GM19025 (cell line): Measurements from ENCODE around the gene GSTM3.

ENCODE experiments used
- ATAC-seq: cut with Tn5 transposase; IDR thresholded peaks from one replicate; pipeline ENCODE4 v1.9.1; 2021; ENCODE audit warnings: mild to moderate bottlenecking, low read depth, moderate library complexity; ENCODE audit not compliant: unreplicated experiment

GSTM3 gene

GRCh38 chr1:109740615-109741373, at the start of gene GSTM3:
TSS of gene GSTM3 (minus strand) at chr1:109741038. CDS start at chr1:109740287, 751 bp downstream.
- peak; percentile 13 for ATAC-seq

DNA sequence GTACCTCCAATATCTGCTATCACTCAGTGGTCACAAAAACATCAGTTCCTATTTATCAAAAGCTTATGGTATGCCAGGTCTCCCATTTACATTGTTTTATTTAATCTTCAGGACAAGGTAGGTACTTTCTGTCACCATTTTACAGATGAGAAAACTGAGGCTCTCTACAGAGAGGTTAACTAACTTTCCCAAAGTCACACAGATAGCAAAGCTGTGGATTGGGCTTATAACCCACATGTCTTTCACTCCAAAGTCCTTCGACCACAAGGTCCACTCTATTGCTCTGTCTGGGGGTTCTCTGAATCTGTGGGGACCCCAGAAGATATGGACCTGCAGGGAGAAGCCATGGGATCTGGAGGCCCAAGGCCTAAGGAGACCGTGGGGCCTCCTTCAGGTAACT, 49.5 kb upstream of the GSTM3 start:
- no peak for ATAC-seq

GRCh38 chr1:109789551-109790180, 48.8 kb upstream of the GSTM3 start:
- no peak for ATAC-seq

- no peak for ATAC-seq
These were observed 48.1 kb upstream of the GSTM3 start for GRCh38 chr1:109788695-109789521.

GRCh38 chr1:109787845-109788601, 47.2 kb upstream of the GSTM3 start:
- no peak for ATAC-seq

GRCh38 chr1:109787211-109787844, 46.5 kb upstream of the GSTM3 start:
- ATAC-seq: no peak

DNA sequence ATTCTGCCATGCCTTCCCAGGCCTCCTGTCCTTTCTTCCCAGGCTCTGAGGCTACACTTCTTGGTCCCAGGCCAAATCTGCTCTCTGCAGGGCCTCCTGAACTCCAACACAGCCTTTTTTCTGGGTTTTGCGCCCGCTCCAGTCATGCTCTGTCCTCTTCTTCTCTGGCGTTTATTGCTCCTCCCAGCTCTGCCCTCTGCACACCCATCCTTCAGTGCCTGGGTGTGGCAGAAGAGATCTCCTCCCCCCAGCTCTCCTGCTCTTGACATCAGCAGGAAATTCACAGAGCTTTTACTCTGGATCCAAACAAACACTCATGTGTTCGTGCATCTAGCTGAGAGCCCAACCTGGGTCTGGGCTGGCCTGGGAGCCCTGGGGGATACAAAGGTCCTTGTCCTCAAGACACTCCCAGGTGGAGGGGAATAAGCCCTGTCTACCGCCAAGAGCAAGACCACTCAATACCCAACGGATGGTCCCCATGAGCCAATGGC, 45.7 kb upstream of the GSTM3 start:
- ATAC-seq: no peak

DNA sequence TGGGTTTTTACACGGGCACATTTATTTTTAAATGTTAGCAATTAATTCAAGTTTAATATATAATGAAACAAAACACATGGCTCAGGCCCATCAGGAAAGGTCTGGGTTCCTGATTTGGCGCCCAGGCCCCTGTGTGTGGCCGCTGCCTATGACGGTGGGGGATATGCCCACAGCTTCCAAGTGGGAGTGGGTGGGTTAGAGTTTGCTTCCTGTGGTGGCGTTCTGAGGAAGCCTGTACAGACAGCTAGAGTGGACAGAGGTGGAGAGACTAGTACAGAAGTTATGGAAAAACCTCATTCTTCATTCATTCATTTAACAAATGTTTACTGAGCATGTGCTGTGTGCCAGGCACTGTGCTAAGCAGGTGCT, 45.3 kb upstream of the GSTM3 start:
- ATAC-seq: no peak

DNA sequence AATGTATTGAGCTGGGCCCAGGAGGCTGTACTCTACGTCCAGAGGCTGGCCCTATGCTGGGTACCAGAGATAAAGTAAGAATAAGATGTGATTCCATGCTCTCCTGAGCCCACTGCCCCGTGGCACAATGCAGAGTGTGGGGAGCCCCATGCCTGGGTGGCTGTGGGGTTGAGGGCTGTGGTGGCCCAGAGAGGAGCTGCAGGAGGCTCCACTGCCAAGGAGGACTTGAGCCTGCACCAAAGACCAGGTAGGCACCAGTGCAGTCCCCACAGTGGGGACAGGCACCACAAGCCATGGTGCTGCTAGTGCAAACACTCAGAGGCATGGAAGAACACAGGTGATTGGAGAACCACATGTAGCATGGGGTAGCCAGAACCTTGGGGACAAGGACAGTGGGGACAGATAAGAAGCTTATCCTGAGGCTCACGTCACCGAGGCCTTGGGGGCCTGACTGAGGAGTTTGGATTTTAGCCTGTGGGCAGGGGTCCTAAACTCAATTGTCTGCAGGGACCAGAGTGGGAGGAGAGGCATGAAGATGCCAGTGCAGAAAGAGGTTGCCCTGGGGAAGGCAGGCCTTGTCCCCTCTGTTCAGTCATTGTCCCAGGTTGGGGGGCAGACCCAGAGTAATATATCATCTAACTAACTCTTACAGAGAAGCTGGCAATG, 44.7 kb upstream of the GSTM3 start:
- no peak for ATAC-seq

DNA sequence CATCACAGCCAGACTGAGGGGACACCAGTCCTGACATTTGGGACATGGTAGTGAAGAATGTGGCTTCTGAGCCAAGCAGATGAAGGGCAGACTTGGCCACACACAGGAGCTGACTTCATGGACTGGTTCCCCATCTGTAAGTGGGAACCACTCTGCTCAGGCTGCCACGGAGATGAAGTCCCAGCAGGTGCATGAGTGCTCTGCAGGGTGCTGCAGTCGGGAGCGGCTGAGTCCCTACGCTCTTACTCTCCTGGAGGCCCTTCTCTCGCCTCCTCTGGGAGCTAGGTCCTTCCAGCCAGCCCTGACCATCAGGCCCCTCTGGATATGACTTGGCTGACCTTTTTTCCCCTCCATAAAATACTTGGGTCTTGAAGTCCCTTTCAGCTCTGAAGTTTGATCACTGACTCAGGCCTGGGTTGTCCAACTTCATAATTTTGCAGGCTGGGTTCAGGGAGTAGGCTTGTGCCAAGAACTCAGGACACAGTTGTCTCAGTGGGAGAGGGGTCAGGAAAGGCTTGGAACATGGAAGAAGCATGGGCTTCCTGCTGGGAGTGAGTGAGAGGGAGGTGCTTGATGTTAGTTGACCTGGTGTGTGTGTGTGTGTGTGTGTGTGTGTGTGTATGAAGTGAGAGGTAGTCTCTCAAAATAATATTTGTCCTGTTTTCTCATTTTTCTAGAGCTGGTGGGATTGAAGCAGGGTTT, 43.9 kb upstream of the GSTM3 start:
- no peak for ATAC-seq

DNA sequence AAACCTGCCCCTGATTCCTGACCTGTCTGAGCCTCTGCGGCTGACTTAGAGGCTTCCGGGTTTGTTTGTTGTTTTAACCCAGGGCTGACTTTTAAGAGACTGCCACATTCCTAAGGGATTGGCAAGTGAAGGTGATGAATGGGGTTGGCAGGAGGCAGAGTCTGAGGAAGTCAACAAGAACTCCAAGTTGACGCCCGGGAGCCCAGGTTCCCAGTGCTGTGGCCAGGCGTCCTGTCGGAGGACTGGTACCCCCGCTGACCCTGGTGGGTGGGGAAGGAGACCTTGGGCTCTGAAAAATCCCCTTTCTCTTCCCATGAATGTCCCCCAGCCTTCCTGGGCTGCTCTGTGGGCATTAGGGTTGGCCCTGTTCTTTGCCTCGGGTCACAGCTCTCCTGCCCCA, 42.6 kb upstream of the GSTM3 start:
- ATAC-seq: no peak

- no peak for ATAC-seq
These were observed 42.1 kb upstream of the GSTM3 start for GRCh38 chr1:109782927-109783326.

DNA sequence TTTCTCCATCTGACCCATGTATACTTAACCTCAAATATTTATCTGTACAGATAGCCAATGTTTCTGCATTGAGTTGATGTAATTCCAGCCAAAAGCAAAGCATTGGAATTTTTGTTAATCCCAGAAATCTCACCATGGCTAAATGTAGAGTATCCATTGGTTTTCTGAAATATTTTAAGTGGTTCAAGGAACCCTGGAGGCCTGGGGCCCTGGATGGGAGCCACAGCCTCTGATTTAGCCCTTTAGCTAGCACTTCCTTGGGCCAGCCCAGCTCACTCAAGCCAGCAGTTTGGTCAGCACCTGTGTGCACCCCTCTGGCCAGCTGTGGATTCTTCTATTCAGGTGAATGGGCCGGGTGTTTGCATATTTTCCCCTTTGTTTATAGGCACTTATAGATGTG, 41.7 kb upstream of the GSTM3 start:
- ATAC-seq: no peak

- no peak for ATAC-seq
These were observed 41.0 kb upstream of the GSTM3 start for GRCh38 chr1:109781806-109782205.

DNA sequence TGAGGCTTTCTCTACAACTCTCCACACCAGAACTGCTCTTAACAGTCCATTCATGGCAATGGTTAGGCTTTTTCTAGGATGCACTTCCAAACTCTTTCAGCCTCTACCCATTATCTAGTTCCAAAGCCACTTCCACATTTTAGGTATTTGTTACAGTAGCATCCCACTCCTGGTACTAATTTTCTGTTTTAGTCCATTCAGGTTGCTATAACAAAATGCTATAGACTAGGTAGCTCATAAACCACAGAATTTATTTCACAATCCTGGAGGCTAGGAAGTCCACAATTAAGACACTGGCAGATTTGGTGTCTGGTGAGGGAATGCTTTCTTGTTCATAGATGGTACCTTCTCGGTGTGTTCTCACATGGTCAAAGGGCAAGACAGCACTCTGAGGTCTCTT, 40.1 kb upstream of the GSTM3 start:
- ATAC-seq: no peak

- no peak for ATAC-seq
These were observed 37.3 kb upstream of the GSTM3 start for GRCh38 chr1:109777980-109778625.

- no peak for ATAC-seq
These were observed 36.6 kb upstream of the GSTM3 start for GRCh38 chr1:109777436-109777835.

- no peak for ATAC-seq
These were observed 36.1 kb upstream of the GSTM3 start for GRCh38 chr1:109776911-109777310.
